ENCODE data around the gene TOR1AIP2. TPM values are rescaled to one million over a fixed set of nuclear protein-coding genes. Genes with fewer than 3 reads are reported as not detected.

The TOR1AIP2 gene
- total RNA-seq, 1 donor from 2014 or later = 92.0 TPM

DNA sequence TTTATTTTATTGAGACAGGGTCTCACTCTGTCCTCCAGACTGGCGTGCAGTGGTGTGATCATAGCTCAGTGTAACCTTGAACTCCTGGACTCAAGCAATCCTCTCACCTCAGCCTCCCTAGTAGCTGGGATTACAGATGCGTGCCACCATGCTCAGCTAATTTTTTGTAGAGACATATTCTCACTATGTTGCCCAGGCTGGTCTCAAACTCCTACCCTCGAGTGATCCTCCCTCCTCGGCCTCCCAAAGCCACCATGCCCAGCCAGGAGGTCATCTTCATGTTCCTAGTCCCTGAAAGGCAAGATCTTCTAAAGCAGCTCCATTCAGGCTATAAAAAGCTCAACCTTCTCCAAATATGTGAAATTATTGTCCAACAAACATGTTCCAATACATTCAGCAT lies 53.9 kb downstream of the TOR1AIP2 start:
- ATAC-seq (no peak), DNase-seq (no peak)
- TF ChIP-seq, protein P1, sequence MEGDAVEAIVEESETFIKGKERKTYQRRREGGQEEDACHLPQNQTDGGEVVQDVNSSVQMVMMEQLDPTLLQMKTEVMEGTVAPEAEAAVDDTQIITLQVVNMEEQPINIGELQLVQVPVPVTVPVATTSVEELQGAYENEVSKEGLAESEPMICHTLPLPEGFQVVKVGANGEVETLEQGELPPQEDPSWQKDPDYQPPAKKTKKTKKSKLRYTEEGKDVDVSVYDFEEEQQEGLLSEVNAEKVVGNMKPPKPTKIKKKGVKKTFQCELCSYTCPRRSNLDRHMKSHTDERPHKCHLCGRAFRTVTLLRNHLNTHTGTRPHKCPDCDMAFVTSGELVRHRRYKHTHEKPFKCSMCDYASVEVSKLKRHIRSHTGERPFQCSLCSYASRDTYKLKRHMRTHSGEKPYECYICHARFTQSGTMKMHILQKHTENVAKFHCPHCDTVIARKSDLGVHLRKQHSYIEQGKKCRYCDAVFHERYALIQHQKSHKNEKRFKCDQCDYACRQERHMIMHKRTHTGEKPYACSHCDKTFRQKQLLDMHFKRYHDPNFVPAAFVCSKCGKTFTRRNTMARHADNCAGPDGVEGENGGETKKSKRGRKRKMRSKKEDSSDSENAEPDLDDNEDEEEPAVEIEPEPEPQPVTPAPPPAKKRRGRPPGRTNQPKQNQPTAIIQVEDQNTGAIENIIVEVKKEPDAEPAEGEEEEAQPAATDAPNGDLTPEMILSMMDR (IDR thresholded peaks at IDR 0.05) = no peak
- H3K4me1 ChIP-seq = no peaks in the 10 kb centered on the region
- H3K9me3 ChIP-seq = no peaks in the 10 kb centered on the region
- intact Hi-C loops (cut with DNase I) = no loop called here
- H3K27ac ChIP-seq = no peak overlapping the region
- no peaks in the 10 kb centered on the region for H3K36me3 ChIP-seq
- no peaks in the 10 kb centered on the region for H3K27me3 ChIP-seq (ENCODE audit: low read depth)
- no peak overlapping the region for H3K4me3 ChIP-seq

DNA sequence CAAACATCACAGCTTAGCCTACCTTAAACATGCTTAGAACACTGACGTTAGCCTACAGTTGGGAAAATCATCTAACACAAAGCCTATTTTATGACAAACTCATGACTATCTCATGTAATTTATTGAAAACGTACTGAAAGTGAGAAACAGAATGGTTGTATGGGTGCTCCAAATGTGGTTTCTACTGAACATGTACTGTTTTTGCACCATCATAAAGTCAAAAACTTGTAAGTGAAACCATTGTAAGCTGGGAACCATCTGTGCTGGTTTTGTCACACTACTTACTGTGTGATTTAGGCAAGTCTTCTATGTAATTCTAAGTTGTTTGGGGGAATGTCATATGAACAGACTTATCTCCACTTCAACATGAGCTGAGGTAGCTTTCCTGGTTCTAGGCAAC lies 55.5 kb downstream of the TOR1AIP2 start:
- intact Hi-C loops (cut with DNase I) = no loop called here
- ATAC-seq = no peak
- Histone ChIP-seq H3K27ac (no peak overlapping the region), H3K36me3 (no peaks in the 10 kb centered on the region), H3K9me3 (no peaks in the 10 kb centered on the region), H3K4me3 (no peak overlapping the region), H3K4me1 (no peaks in the 10 kb centered on the region), H3K27me3 (ENCODE audit: low read depth) (no peaks in the 10 kb centered on the region)
- DNase-seq = no peak
- TF ChIP-seq, protein P1 (IDR thresholded peaks at IDR 0.05) = no peak

DNA sequence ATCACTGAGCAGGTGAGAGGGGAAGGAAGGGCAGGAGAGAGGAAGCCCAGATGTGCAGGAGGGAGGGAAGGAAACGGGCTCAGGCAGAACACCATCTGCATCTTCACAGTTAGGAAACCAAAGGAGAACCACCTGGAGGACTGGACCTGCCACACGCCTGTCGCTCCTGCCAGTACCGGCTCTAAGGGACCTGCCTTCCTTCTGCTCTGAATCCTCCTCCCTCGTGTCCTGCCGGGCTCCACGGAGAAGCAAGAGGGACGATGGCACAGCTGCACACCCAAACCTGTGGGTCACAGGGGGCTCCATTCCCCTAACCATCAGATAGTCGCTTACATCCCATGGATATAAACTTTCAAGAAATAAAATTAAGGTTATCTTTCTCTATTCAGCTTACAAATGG lies 56.1 kb downstream of the TOR1AIP2 start:
- no peak for DNase-seq
- peaks cover 4% of the 10 kb centered on the region for H3K4me1 ChIP-seq
- intact Hi-C loops (cut with DNase I) = no loop called here

DNA sequence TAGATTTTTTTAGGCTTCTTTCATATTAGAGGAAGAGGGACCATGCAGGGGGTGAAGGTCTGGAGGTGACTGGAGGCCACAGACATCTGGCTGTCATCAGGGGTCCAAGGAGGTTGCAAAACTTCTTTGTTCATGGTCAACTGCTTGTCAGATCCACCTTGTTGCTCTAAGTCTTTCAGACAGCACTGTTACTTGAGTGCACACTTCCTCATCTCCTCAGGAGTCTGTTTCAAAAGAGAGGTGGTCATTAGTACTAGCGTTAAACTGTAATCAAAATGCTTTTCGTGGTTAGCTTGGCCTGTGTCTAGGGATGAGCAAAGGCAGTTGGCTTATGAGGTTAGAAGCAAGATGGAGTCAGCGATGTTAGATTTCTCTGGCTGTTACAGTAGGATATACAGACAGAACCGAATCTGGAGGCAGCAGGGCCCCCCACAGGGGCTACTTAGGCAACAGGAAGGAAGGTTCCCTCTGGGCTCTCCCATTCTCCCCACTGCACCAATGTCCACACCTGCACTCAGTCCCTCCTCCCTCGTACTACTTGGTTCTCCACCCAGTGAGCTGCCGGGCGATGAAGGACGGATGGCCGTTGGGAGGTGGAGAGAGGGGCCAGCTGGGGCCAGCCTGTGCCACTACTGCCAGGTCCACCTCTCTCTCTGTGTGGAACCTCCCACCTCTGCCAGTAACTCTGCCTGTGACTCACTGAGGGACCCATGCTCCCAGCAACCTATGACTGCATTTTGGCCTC lies 57.2 kb downstream of the TOR1AIP2 start:
- Histone ChIP-seq H3K27ac (no peak overlapping the region), H3K9me3 (no peaks in the 10 kb centered on the region), H3K4me1 (peaks cover 12% of the 10 kb centered on the region), H3K36me3 (no peaks in the 10 kb centered on the region), H3K4me3 (no peak overlapping the region), H3K27me3 (ENCODE audit: low read depth) (no peaks in the 10 kb centered on the region)
- DNase-seq (no peak), ATAC-seq (no peak)
- TF ChIP-seq, protein P1 (IDR thresholded peaks at IDR 0.05) = no peak
- intact Hi-C loops (cut with DNase I) = no loop called here

More for the DNA sequence above, 56.1 kb downstream of the TOR1AIP2 start:
- no peak overlapping the region for H3K4me3 ChIP-seq
- H3K9me3 ChIP-seq = no peaks in the 10 kb centered on the region
- TF ChIP-seq, protein P1 (IDR thresholded peaks at IDR 0.05) = no peak
- no peaks in the 10 kb centered on the region for H3K36me3 ChIP-seq
- H3K27ac ChIP-seq = no peak overlapping the region
- no peaks in the 10 kb centered on the region for H3K27me3 ChIP-seq (ENCODE audit: low read depth)
- ATAC-seq = no peak

DNA sequence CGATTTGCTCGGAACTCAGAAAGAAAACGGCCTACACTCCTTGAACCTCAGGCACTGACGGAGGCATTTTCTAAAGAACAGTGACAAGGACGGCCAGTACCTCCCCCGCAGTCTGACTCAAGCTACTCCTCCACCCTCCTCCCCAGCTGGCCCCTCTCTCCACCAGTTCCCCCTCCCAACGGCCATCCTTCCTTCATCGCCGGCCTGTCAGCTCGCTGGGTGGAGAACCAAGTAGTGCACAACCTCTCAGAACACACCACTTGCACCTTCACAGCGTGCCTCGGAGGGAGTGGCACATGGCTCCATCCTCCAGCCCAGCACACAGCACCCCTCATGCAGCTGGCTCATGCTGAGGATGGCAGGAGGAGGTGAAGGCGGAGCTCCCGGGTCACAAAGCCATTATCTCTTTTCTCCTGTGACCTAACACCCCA lies 58.8 kb downstream of the TOR1AIP2 start:
- DNase-seq = no peak
- intact Hi-C loops (cut with DNase I) = no loop called here
- TF ChIP-seq, protein P1 (IDR thresholded peaks at IDR 0.05) = no peak

More for the DNA sequence above, 58.8 kb downstream of the TOR1AIP2 start:
- H3K27me3 ChIP-seq (ENCODE audit: low read depth) = no peaks in the 10 kb centered on the region
- no peak for ATAC-seq
- no peak overlapping the region for H3K4me3 ChIP-seq
- H3K27ac ChIP-seq = no peak overlapping the region
- H3K4me1 ChIP-seq = peaks cover 22% of the 10 kb centered on the region
- no peaks in the 10 kb centered on the region for H3K36me3 ChIP-seq
- H3K9me3 ChIP-seq = no peaks in the 10 kb centered on the region

Measured in lower lobe of right lung (tissue), 2 donors.